ENCODE results near the gene ECM2.

Gene ECM2

GRCh38 chr9:92488681-92489550 is 46.9 kb downstream of the ECM2 start:
- Histone ChIP-seq H3K27ac (ENCODE audit: low read length) (no peak overlapping the region), H3K4me2 (ENCODE audit: insufficient read depth, low read length) (no peak overlapping the region), H4K20me1 (ENCODE audit: insufficient read depth, low read length) (no peaks in the 10 kb centered on the region), H3K9me3 (ENCODE audit: insufficient read depth, low read length, severe bottlenecking) (no peaks in the 10 kb centered on the region), H3K79me2 (ENCODE audit: insufficient read depth, low read length) (no peaks in the 10 kb centered on the region), H3K9ac (ENCODE audit: low read depth, low read length) (no peak overlapping the region), H2AFZ (ENCODE audit: low read depth, low read length) (no peak overlapping the region), H3K27me3 (ENCODE audit: insufficient read depth, low read length, poor library complexity) (no peaks in the 10 kb centered on the region), H3K4me1 (ENCODE audit: insufficient read depth, low read length) (no peaks in the 10 kb centered on the region), H3K36me3 (ENCODE audit: insufficient read depth, low read length) (no peaks in the 10 kb centered on the region; the same call in 1 of the 2 replicates), H3K4me3 (ENCODE audit: low read depth in 1 of 2, low read length in 2 of 2) (no peak overlapping the region)
- DNase-seq (no peak), ATAC-seq (ENCODE audit: insufficient read depth, low read depth) (no peak)
- TF ChIP-seq EZH2 (IDR thresholded peaks at IDR 0.05; ENCODE audit: borderline replicate concordance, low read depth, low read length, severe bottlenecking), result no peak
- TF ChIP-seq CTCF (IDR thresholded peaks at IDR 0.05; ENCODE audit: borderline replicate concordance, extremely low read depth, low read length, poor library complexity, severe bottlenecking), result no peak

GRCh38 chr9:92486371-92486770 is 49.4 kb downstream of the ECM2 start:
- no peak for TF ChIP-seq CTCF (IDR thresholded peaks at IDR 0.05; ENCODE audit: borderline replicate concordance, extremely low read depth, low read length, poor library complexity, severe bottlenecking)
- TF ChIP-seq EZH2 (IDR thresholded peaks at IDR 0.05; ENCODE audit: borderline replicate concordance, low read depth, low read length, severe bottlenecking), result no peak
- Histone ChIP-seq H3K4me2 (ENCODE audit: insufficient read depth, low read length) (no peak overlapping the region), H3K4me1 (ENCODE audit: insufficient read depth, low read length) (no peaks in the 10 kb centered on the region), H3K27ac (ENCODE audit: low read length) (no peak overlapping the region), H3K36me3 (ENCODE audit: insufficient read depth, low read length) (no peaks in the 10 kb centered on the region; the same call in 1 of the 2 replicates), H3K79me2 (ENCODE audit: insufficient read depth, low read length) (no peaks in the 10 kb centered on the region), H3K9me3 (ENCODE audit: insufficient read depth, low read length, severe bottlenecking) (no peaks in the 10 kb centered on the region), H3K9ac (ENCODE audit: low read depth, low read length) (no peak overlapping the region), H2AFZ (ENCODE audit: low read depth, low read length) (no peak overlapping the region), H3K27me3 (ENCODE audit: insufficient read depth, low read length, poor library complexity) (no peaks in the 10 kb centered on the region), H3K4me3 (ENCODE audit: low read depth in 1 of 2, low read length in 2 of 2) (no peak overlapping the region), H4K20me1 (ENCODE audit: insufficient read depth, low read length) (no peaks in the 10 kb centered on the region)
- DNase-seq (no peak), ATAC-seq (ENCODE audit: insufficient read depth, low read depth) (no peak)

GRCh38 chr9:92484563-92484962 is 51.2 kb downstream of the ECM2 start:
- Histone ChIP-seq H3K4me2 (ENCODE audit: insufficient read depth, low read length) (no peak overlapping the region), H3K36me3 (ENCODE audit: insufficient read depth, low read length) (no peaks in the 10 kb centered on the region; the same call in 1 of the 2 replicates), H3K9me3 (ENCODE audit: insufficient read depth, low read length, severe bottlenecking) (no peaks in the 10 kb centered on the region), H3K4me3 (ENCODE audit: low read depth in 1 of 2, low read length in 2 of 2) (no peak overlapping the region), H3K27me3 (ENCODE audit: insufficient read depth, low read length, poor library complexity) (no peaks in the 10 kb centered on the region), H3K27ac (ENCODE audit: low read length) (no peak overlapping the region), H3K4me1 (ENCODE audit: insufficient read depth, low read length) (no peaks in the 10 kb centered on the region), H2AFZ (ENCODE audit: low read depth, low read length) (no peak overlapping the region), H4K20me1 (ENCODE audit: insufficient read depth, low read length) (no peaks in the 10 kb centered on the region), H3K79me2 (ENCODE audit: insufficient read depth, low read length) (no peaks in the 10 kb centered on the region), H3K9ac (ENCODE audit: low read depth, low read length) (no peak overlapping the region)
- TF ChIP-seq EZH2 (IDR thresholded peaks at IDR 0.05; ENCODE audit: borderline replicate concordance, low read depth, low read length, severe bottlenecking), result no peak
- no peak for TF ChIP-seq CTCF (IDR thresholded peaks at IDR 0.05; ENCODE audit: borderline replicate concordance, extremely low read depth, low read length, poor library complexity, severe bottlenecking)
- ATAC-seq (ENCODE audit: insufficient read depth, low read depth), result no peak
- DNase-seq, result no peak
